Measurements from ENCODE around the gene RPS18. TPM values are rescaled to one million over a fixed set of nuclear protein-coding genes. Genes with fewer than 3 reads are reported as not detected.

The RPS18 gene
- total and polyA plus RNA-seq, 9 of the 15 experiments (the other 6 are each of a cell fraction or from before 2014, with no cell fraction given): 5,023 to 17,516 (median 8,131) TPM

DNA sequence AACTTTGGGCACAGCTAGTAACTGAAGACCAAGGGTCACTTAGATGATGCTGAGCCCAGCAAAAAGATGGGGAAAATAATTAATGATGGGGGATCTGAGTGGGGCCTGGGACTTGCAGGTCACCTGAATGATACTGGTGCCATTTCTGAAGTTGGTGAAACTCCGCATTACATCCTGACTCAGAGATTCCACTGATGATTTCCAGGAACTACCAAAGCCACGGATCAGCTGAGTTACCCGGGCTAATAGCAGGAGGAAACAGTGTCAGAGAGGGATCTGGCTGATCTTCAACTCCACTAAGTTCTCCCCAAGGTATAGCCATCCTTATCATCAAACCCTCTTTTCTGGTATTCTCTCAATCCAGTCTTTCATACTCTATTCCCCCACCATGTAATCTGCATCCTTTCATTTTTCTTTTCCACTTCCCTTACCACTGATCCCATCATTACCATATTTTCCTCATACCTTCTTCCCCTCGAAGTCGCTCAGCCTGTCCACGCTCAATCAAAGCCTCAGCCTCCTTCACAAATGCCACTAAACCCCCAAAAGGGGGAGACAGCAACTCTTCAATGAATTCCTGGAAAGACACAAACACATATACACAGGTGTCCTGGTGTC, 20.4 kb upstream of the RPS18 start (continued):
- no peak for TF ChIP-seq KDM2B (CRISPR knock-in tag; IDR thresholded peaks at IDR 0.05)
- peak; percentile 23 for TF ChIP-seq BRD9 (IDR thresholded peaks at IDR 0.05; ENCODE audit: low read depth, partially characterized antibody)
- TF ChIP-seq ZNF561 (CRISPR knock-in tag; conservative IDR thresholded peaks at IDR 0.05): no peak
- TF ChIP-seq BMI1 (IDR thresholded peaks at IDR 0.05; ENCODE audit: low read length): no peak
- TF ChIP-seq, protein P1, sequence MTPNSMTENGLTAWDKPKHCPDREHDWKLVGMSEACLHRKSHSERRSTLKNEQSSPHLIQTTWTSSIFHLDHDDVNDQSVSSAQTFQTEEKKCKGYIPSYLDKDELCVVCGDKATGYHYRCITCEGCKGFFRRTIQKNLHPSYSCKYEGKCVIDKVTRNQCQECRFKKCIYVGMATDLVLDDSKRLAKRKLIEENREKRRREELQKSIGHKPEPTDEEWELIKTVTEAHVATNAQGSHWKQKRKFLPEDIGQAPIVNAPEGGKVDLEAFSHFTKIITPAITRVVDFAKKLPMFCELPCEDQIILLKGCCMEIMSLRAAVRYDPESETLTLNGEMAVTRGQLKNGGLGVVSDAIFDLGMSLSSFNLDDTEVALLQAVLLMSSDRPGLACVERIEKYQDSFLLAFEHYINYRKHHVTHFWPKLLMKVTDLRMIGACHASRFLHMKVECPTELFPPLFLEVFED (CRISPR knock-in tag; conservative IDR thresholded peaks at IDR 0.05): peak; percentile 58; the same call in 1 of the 2 replicates
- 0 out of 2 replicates have a peak, but pooled peaks have one; percentile 12 for TF ChIP-seq ARID2 (IDR thresholded peaks at IDR 0.05)
- TF ChIP-seq, protein P2, sequence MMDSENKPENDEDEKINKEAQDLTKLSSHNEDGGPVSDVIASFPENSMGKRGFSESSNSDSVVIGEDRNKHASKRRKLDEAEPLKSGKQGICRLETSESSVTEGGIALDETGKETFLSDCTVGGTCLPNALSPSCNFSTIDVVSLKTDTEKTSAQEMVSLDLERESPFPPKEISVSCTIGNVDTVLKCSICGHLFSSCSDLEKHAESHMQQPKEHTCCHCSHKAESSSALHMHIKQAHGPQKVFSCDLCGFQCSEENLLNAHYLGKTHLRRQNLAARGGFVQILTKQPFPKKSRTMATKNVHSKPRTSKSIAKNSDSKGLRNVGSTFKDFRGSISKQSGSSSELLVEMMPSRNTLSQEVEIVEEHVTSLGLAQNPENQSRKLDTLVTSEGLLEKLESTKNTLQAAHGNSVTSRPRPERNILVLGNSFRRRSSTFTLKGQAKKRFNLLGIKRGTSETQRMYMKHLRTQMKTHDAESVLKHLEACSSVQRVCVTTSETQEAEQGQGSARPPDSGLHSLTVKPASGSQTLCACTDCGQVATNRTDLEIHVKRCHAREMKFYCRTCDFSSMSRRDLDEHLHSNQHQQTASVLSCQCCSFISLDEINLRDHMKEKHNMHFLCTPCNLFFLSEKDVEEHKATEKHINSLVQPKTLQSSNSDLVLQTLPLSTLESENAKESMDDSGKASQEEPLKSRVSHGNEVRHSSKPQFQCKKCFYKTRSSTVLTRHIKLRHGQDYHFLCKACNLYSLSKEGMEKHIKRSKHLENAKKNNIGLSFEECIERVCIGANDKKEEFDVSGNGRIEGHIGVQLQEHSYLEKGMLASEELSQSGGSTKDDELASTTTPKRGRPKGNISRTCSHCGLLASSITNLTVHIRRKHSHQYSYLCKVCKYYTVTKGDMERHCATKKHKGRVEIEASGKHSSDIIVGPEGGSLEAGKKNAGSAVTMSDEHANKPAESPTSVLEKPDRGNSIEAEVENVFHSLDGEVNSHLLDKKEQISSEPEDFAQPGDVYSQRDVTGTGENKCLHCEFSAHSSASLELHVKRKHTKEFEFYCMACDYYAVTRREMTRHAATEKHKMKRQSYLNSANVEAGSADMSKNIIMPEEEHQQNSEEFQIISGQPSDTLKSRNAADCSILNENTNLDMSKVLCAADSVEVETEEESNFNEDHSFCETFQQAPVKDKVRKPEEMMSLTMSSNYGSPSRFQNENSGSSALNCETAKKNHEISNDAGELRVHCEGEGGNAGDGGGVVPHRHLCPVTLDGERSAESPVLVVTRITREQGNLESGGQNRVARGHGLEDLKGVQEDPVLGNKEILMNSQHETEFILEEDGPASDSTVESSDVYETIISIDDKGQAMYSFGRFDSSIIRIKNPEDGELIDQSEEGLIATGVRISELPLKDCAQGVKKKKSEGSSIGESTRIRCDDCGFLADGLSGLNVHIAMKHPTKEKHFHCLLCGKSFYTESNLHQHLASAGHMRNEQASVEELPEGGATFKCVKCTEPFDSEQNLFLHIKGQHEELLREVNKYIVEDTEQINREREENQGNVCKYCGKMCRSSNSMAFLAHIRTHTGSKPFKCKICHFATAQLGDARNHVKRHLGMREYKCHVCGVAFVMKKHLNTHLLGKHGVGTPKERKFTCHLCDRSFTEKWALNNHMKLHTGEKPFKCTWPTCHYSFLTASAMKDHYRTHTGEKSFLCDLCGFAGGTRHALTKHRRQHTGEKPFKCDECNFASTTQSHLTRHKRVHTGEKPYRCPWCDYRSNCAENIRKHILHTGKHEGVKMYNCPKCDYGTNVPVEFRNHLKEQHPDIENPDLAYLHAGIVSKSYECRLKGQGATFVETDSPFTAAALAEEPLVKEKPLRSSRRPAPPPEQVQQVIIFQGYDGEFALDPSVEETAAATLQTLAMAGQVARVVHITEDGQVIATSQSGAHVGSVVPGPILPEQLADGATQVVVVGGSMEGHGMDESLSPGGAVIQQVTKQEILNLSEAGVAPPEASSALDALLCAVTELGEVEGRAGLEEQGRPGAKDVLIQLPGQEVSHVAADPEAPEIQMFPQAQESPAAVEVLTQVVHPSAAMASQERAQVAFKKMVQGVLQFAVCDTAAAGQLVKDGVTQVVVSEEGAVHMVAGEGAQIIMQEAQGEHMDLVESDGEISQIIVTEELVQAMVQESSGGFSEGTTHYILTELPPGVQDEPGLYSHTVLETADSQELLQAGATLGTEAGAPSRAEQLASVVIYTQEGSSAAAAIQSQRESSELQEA (IDR thresholded peaks at IDR 0.05; ENCODE audit: low read depth): 0 out of 2 replicates have a peak, but pooled peaks have one; percentile 32
- TF ChIP-seq, protein P3, sequence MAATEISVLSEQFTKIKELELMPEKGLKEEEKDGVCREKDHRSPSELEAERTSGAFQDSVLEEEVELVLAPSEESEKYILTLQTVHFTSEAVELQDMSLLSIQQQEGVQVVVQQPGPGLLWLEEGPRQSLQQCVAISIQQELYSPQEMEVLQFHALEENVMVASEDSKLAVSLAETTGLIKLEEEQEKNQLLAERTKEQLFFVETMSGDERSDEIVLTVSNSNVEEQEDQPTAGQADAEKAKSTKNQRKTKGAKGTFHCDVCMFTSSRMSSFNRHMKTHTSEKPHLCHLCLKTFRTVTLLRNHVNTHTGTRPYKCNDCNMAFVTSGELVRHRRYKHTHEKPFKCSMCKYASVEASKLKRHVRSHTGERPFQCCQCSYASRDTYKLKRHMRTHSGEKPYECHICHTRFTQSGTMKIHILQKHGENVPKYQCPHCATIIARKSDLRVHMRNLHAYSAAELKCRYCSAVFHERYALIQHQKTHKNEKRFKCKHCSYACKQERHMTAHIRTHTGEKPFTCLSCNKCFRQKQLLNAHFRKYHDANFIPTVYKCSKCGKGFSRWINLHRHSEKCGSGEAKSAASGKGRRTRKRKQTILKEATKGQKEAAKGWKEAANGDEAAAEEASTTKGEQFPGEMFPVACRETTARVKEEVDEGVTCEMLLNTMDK (IDR thresholded peaks at IDR 0.05; ENCODE audit: borderline replicate concordance, insufficient read depth, low read depth, low read length, poor library complexity, severe bottlenecking): peak; percentile 21
- TF ChIP-seq YY1 (IDR thresholded peaks at IDR 0.05; ENCODE audit: borderline replicate concordance in 1 of 3, control insufficient read depth in 1 of 3, extremely low read depth in 1 of 3, insufficient read depth in 3 of 3, insufficient read length in 1 of 3, insufficient replicate concordance in 2 of 3, low read depth in 1 of 3, low read length in 2 of 3): no peak
- TF ChIP-seq POLR2A (conservative IDR thresholded peaks at IDR 0.05): no peak
- peak; percentile 60; the same call in 1 of the 2 replicates for TF ChIP-seq JUND (IDR thresholded peaks at IDR 0.05; ENCODE audit: borderline replicate concordance, low read depth, low read length)
- TF ChIP-seq JUND (tag; IDR thresholded peaks at IDR 0.05; ENCODE audit: borderline replicate concordance, low read depth, low read length): peak; percentile 76; the same call in 1 of the 3 replicates
- TF ChIP-seq SMAD4 (CRISPR knock-in tag; conservative IDR thresholded peaks at IDR 0.05): no peak
- 0 out of 2 replicates have a peak, but pooled peaks have one; percentile 26 for TF ChIP-seq HLTF (IDR thresholded peaks at IDR 0.05)
- no peak for TF ChIP-seq RAD51 (IDR thresholded peaks at IDR 0.05; ENCODE audit: borderline replicate concordance, low read depth)

All from K562 (cell line).